ENCODE data around the gene IQSEC2.

Gene IQSEC2

GRCh38 chrX:53303195-53303594, 21.8 kb upstream of the IQSEC2 start:
- no peak for DNase-seq

GRCh38 chrX:53300157-53300556, 18.8 kb upstream of the IQSEC2 start:
- no peak for DNase-seq

- DNase-seq, result no peak
These were observed 12.8 kb upstream of the IQSEC2 start for GRCh38 chrX:53294024-53294648.

DNA sequence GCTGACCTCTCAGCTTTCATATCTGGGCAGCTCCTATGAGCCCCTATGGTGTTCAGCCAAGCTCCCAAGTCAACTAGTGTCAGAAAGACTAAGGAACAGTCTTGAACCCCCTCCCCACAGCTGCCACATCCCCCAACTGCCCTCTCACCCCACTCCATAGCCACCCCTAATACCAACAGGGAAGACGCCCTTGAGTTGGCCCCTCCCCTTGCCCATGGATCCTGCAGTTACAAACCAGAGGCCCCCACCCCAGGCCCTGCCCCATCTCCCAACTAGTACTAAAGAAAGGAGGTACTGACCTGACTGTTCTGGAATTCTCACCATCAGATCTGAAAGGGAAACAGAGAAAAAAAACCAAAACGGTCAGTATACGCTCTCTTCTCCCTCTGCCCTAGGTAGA, 10.2 kb upstream of the IQSEC2 start:
- DNase-seq, result no peak

DNA sequence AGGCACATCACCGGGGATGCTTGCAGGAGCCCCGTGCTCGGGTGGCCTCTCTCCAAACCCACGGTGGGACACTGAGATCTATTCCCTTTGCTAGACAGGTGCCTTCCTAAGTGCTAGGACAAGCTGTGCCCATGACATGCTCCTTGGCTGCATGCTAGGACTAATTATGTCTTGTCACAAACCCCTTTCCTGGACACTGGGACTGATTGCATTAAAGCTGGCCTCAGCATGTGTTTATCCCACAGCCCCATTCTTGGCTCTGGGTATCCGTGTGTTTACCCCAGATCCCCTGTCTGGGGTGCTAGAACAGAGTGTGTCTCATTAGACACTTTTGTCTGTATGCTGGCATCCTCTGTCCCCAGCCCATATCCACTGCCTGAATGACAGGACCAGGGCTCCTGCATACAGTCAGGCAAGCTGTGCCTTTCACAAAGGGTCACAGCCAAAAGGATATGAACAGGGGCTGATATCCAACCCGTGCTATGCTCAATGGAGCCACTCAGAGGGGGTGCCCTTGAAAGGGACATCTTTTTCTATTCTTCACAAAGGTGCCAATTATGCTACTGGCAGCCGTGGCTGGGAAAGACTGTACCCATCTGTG, 9.2 kb upstream of the IQSEC2 start:
- DNase-seq, result no peak

DNA sequence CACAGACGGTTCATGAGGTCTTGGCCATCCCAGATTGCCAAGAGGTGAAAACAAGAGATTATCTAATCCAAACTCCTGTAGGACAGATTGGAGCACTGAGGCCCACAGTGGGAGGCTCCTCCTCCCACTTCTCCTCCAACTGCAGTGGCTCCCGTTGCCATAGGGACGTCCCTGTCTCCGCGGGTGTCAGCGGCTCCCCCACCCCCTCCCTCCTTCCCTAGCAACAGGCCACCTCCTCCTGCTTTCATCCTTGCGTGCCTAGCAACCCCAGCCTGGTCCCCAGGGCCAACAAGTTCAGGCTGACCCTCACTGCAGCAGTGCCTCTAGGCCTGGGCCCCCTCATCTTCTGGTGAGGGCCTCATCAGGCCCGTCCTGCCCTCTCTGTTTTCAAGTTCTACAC, 6.8 kb upstream of the IQSEC2 start:
- DNase-seq, result no peak

GRCh38 chrX:53287493-53288138, 6.2 kb upstream of the IQSEC2 start:
- peak; percentile 55 for DNase-seq

- no peak for DNase-seq
These were observed 4.8 kb upstream of the IQSEC2 start for GRCh38 chrX:53286171-53286570.

DNA sequence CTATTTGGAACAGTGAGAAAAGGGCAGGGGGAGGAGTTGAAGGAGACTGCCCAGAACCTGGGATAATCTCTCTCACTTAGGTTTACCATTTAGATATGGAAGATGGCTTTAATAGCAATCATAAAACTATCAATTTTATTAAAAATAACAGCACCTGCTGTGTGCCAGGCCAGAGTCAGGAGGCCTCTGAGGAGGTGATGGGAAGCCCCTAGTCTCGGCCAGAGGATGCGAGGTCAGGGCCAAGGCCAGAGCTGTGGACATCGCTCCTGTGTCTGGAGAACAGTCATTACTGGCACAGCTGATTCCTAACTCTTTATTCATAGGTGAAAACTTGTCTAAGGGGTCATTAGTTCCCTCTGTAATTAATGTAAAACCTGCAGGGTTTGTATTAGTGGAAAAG, 4.2 kb upstream of the IQSEC2 start:
- DNase-seq, result no peak

- peak; percentile 33 for DNase-seq
These were observed 3.5 kb upstream of the IQSEC2 start for GRCh38 chrX:53284684-53285447.

- DNase-seq, result no peak
These were observed 2.2 kb upstream of the IQSEC2 start for GRCh38 chrX:53283567-53283966.

- no peak for DNase-seq
These were observed 1.7 kb upstream of the IQSEC2 start for GRCh38 chrX:53283099-53283498.

GRCh38 chrX:53281963-53282695, 745 bp upstream of the IQSEC2 start:
- no peak for DNase-seq

- DNase-seq, result no peak
These were observed 758 bp downstream of the IQSEC2 start for GRCh38 chrX:53280331-53281320.

DNA sequence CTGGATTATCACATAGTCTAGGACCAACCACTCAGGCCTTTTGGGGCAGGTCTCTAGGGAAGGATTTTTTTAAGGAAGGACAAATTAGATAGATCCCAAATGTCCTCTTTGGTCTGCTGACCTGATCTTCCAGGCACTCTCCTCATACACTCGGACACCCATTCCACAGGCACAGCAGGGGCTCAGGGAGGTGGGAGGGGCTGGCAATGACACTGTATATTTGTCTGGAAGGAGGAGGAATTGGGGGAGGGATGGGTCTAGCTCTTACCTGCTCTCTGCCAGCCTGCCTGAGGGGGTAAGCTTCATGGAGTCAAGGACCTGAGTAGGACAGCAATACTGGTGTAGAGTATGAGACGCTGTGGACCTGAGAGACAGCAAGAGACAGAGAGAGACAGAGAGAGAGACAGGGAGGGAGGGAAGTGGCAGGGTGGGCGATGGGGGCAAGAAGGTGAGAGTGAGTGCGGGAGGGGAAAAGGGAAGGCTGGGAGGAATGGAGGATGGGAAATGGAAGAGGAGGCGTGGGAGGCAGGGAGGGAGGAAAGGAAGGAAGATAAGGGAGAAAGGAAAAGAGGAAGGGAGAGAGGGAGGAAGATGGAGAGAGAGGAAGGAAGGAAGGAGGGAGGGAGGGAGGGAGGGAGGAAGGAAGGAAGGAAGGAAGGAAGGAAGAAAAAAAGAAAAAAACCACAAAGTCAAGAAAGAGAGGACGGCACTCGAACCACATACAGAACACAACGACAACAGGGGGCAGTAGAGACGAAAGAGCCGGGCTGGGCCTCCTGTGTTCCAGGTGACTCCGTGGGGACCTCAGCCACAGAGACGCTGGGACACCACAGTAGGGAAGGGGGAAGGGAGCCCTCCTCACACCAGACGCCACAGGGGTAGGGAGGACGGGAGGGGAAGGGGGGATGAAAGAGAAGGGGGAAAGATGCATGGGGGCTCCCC, 1.8 kb downstream of the IQSEC2 start:
- DNase-seq, result no peak

DNA sequence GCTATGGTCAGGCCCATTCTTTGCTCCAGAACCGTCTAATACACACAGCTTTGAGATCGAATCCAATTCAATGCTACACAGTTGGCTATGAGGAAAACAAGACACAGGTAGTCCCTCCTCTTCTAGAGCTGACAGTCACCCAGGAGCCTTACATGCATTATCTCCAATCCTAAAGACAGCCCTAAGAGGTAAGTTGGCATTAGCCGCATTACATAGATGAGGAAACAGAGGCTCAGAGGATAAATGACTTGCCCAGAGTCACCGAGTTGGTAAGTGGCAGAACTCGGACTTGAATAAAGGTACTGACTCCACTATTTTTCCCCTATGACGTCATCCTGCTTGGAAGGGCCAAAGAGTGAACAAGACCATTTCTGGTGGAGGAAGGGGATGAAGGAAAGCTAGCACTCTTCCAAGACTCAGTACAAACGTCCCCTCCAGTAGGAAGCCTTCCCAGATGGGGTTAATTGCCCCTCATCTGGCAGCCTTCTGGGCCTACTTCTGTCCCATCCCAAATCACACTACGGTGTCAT, 8.5 kb downstream of the IQSEC2 start:
- DNase-seq, result no peak

DNA sequence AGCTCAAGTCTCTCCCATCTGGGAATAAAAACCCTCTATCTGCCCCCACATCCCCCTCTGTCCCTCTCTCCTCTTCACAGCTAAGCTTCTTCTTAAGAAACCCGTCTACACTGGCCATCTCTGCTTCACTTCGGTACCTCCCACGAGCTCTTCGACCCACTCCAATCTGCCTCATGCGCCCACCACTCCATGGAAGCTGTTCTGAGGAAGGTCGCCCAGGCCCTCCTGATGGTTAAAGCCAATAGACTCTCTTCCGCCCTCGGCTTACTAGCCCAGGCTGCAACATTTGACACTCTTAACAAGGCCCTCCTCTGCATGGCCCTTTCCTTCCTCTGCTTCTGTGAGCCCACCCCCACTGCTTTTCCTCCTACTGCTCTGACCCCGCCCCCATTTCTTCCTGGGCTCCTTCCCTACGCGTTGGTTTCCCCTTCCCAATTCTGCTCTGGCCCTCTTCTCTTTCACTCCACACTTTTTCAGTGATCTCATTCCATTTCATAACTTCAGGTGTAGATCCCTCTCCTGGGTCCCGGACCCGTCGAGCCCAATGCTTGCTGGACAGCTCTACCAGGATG, 11.8 kb downstream of the IQSEC2 start:
- DNase-seq, result no peak

DNA sequence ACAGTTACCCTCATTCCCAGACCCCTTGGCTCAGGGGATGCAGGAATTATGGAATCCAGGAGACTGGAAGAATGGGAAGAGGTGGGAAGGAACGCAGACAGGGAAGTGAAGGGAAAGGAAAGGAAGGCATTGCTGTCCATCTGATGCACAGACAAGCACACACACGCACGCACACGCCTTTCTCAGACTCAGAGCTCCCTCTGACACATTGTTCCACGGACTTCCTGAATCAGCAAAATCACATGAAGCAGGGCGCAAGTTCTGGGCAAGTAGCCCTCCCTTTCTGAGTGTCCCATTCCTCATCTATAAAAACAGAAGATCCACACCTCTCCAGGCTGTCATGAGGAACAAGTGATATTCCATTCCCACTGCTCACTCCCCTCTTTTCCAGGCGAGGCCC, 13.2 kb downstream of the IQSEC2 start:
- DNase-seq, result no peak

DNA sequence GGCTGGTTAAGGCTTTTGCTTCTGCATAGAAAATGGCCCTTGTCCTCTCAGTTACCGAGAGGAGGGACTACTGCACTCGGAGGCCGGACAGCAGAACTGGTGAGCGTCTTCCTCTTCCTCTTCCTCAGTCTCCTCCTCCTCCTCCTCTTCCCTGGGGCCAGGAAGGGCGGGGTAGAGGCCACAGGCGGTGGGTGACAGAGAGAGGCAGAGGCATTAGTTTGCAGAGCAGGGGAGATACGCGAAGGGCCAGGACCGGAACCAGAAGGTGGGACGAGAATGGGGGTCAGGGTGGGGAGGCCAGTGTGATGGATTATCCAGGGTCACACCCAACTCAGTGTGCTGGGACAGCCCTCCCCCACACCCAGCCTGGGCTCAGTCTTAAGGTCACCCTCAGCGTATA, 14.5 kb downstream of the IQSEC2 start:
- no peak for DNase-seq
